WI38 (cell line): ENCODE measurements around the gene CACNA1H.

Experiments
- H3K4me3 ChIP-seq: 2 replicates; pipeline ENCODE4 v1.5.1; 2011; ENCODE audit warnings: low read depth, mild to moderate bottlenecking, control low read depth, low read length
- TF ChIP-seq, protein P1 (sequence below): IDR thresholded peaks from 2 replicates; pipeline ENCODE4 v1.5.1; 2012; ENCODE audit warnings: low read depth, mild to moderate bottlenecking, control low read depth, low read length

CACNA1H gene

DNA sequence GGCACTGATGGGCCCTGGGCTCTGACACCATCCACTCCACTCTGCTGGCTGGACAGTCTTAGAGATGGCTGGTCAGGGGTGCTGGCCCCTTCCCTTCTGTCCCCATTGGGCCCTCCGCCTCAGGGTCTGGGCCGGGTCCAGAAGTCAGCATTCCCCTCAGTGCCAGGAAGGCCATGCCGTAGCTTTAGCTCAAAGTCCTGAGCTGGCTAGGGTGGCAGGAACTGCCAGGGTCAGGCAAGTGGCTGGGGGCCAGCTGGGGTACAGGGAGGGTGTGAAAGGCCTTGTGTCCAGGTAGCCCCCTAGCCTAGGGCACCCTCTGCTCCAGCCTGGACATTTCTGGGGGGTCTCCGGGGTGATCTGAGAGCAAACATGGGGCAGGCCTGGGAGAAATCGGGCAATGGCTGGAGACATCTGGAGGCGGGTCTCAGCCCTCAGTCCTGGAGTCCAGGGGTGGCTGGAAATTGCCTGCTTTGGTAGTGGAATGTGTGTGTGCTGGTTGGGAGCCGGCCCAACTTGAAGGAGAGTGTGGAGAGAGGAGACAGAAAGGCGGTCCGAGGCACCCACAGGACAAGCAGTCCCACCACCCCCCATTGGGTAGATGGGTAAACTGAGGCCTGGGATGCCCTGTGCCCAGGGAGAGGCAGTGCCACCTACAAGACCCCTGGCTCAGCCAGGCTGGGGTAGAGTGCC, 39.6 kb downstream of the CACNA1H start:
- TF ChIP-seq, protein P1, sequence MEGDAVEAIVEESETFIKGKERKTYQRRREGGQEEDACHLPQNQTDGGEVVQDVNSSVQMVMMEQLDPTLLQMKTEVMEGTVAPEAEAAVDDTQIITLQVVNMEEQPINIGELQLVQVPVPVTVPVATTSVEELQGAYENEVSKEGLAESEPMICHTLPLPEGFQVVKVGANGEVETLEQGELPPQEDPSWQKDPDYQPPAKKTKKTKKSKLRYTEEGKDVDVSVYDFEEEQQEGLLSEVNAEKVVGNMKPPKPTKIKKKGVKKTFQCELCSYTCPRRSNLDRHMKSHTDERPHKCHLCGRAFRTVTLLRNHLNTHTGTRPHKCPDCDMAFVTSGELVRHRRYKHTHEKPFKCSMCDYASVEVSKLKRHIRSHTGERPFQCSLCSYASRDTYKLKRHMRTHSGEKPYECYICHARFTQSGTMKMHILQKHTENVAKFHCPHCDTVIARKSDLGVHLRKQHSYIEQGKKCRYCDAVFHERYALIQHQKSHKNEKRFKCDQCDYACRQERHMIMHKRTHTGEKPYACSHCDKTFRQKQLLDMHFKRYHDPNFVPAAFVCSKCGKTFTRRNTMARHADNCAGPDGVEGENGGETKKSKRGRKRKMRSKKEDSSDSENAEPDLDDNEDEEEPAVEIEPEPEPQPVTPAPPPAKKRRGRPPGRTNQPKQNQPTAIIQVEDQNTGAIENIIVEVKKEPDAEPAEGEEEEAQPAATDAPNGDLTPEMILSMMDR = no peak
- H3K4me3 ChIP-seq = no peak overlapping the region

DNA sequence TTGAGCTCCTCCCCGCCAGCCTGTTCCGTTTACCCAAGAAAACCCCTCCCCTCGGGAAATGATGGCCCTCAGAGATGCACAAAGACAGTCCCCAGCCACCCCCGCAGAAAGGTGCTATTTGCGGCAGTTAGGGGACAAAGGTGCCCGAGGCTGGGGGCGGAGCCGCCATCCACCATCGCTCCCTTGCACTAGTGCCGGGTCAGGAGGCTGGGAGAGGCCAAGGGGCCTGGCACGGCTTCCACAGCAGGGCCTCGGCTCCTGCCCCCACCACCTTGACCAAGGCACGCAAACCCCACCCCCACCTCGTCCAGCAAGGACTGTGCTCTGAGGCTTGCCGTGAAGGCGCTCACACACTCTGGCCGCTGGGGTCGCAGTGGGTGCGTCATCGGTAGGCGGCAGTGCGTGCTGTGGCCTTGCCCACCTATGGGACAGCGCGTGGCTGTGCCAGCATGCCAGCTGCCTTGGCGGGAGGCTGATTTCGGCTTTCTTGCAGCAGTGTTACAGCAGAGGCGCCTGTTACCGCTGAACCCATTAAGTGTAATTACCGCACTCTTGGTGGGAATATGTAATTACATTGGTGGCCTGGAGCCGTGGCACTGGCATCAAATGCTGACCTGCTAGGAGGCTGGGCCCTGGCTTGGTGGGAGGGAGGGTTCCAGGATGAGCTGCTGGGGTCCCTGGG, 40.4 kb downstream of the CACNA1H start:
- H3K4me3 ChIP-seq = no peak overlapping the region
- TF ChIP-seq, protein P1 = no peak

DNA sequence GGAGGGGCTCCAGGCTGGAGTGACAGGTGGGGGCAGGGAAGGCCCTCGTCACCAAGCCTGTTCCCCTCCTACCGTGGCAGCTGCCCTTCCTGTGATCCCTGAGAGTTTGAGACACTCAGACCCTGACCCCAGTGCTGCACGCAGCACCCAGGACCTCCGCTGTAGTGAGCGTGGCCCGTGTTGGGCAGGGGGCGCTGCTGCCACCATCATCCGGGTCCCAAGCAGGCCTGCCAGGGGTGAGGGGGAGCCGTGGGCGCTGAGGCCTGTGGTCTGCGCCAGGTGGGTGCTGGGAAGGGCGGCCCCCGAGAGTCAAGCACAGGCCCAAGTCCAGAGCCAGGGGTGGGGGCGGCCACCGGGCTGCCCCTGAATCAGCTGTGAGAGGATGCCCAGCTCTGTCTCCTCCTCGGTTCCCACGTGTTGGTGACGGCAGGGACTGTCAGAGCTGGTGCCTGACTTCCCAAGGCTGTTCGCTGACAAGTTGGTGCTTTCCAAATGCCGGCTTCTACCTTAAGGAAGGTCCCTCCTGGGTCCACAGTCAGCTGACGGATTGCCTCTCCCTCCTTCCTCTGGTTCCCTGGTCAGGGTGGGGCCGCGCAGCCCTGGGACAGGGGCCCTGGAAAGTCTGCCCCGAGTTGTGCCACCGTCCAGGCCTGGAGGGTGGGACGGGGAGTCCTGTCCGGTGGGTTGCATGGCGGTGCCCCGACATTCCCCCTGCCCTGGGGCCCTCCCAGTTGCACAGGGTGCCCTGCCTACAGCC, 41.1 kb downstream of the CACNA1H start:
- TF ChIP-seq, protein P1 = no peak
- H3K4me3 ChIP-seq = no peak overlapping the region

DNA sequence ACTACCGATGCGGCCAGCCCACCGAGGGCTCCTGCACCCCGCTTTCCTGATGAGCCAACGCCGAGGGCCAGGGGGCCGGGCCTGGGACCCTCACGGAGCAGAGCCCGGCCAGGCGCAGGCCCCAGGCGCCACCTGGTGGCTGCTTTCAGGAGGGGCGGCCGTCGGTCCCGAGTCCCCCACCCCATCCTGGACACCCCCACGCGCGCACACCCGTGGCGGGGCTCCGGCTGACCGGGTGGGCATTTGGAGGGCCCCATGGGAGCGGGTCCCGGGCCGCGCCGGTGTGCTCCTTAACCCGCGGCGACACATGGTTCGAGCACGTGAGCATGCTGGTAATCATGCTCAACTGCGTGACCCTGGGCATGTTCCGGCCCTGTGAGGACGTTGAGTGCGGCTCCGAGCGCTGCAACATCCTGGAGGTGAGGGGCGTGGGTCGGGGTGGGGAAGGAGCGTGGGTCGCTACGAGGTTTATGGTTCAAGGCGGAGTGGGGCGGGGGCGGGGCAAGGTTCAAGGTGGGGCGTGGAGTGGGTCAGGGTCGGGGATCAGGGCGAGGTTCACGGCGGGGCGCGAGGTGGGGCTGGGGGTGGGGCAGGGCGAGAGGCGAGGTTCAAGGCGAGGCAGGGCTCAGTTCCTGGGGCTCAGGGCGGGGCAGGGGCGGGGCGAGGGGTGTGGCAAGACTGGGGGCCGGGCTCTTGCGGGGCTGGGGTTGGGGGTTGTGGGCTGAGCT, 41.9 kb downstream of the CACNA1H start:
- no peak overlapping the region for H3K4me3 ChIP-seq

DNA sequence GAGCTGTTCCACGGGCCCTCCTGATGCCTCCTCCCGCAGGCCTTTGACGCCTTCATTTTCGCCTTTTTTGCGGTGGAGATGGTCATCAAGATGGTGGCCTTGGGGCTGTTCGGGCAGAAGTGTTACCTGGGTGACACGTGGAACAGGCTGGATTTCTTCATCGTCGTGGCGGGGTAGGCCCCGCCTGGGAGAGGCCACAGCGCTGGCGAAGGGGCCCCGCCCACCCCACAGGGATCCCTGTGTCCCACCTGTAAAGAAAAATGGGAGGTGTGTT, 42.4 kb downstream of the CACNA1H start:
- TF ChIP-seq, protein P1 = no peak
- H3K4me3 ChIP-seq = no peak overlapping the region

More for the DNA sequence above, 41.9 kb downstream of the CACNA1H start:
- TF ChIP-seq, protein P1 = peak; percentile 73

DNA sequence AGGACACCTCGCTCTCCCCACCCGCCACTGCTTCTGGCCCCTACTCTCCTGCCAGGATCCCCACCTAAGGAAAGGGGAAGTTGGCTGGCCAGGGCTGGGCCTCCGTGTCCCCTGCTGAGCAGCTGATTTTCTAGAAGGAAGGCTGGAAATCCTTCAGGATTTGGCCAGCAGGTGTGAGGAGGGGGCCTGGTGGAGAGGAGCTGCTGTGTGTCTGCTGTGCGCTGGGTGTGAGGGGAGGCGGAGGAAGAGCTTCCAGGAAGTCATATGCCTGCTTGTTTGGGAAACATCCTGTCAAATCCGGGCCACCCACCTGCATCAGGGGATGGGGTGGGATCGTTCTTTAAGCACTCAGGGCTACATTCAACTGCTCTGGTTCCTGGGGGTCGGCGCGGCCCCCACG, 43.6 kb downstream of the CACNA1H start:
- no peak overlapping the region for H3K4me3 ChIP-seq
- TF ChIP-seq, protein P1 = no peak
